ENCODE data around the gene HARS1.
"Not testable (repeated sequence)": the region's sequence is repeated elsewhere in the genome, so short reads cannot be mapped to it uniquely, and the experiment has no call there.

The HARS1 gene

GRCh38 chr5:140677947-140678346, 13.2 kb downstream of the HARS1 start:
- DNase-seq (ENCODE audit: low read depth): no peak

DNA sequence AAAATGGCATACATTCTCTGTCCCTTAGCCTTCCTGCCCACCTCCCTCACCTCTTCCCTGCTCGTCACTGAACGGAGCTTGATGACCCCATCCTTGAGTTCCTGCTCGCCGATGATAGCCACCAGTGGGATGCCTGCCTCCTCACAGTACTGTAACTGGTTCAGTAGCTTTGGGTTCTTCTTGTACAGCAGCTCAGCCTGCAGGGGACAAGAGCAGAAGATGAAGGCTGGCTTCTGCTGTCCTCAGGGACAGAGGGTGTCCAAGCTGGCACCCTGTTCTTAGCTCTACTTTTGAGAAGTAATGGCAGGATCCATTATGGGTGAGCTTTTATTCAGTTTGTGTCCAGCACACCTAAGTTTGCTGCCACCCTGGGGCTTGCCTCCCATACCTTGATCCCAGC, 16.5 kb downstream of the HARS1 start:
- DNase-seq (ENCODE audit: low read depth): no peak

DNA sequence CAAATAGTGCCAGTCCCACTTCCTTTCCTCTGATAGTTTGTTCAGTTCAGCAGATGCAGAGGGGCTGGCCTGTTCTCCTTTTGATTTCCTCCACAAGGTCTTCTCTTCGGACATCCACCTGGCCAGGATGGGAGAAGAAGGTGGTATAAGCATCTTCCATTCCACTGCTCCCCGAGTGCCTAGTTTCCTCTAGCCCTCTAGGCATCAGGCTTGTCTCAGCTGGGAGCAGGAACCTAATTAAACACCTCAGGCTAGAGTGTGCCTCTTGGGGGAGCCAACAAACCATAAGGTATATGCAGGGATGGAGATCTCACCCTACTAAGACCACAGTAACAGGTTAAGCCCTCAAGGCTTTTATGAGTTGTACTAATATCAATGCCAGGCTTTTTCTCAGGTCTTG, 17.0 kb downstream of the HARS1 start:
- DNase-seq (ENCODE audit: low read depth): no peak

DNA sequence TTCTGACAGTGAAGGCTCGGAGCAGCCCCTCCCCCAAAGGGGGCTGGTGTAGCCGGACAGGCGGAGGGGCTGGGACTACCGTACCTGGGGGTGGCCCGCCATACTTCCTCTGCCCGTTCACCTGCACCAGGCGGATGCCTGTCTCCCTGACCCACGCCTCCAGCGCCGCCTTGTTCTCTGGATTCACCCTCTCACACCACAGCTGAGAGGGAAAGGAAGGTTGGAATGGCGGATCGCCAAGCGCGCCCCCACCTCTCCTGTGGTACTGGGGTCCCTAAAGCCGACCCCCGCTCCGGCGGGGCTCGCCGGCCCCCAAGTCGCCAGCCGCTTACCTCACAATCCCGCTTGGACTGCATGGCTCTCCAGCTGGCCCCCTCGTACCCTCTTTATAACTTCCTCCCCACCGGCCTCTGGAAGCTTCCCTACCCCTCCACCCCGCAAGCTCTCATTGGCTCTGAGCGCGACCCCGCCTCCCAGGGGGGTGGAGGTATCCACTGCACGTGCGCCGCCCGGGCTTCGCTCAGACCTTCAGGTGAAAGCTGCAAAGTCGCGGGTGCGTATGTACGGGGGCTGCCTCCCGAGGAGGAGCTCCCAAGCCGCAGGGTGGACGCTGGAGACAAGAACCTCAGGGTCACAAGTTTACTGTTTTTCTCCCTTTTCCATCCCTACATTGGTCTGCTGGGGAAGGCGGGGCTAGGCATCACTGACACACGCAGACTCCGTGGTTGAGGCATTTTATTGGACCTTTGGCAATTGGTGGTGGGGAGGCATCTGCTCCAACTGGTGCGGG, 17.8 kb downstream of the HARS1 start, which contains the start of gene DND1:
Gene DND1, minus strand, starts transcription at position 390 of the 790 bp plus-strand sequence. Its CDS starts 34 bp downstream, at position 356.
- DNase-seq (ENCODE audit: low read depth): no peak

DNA sequence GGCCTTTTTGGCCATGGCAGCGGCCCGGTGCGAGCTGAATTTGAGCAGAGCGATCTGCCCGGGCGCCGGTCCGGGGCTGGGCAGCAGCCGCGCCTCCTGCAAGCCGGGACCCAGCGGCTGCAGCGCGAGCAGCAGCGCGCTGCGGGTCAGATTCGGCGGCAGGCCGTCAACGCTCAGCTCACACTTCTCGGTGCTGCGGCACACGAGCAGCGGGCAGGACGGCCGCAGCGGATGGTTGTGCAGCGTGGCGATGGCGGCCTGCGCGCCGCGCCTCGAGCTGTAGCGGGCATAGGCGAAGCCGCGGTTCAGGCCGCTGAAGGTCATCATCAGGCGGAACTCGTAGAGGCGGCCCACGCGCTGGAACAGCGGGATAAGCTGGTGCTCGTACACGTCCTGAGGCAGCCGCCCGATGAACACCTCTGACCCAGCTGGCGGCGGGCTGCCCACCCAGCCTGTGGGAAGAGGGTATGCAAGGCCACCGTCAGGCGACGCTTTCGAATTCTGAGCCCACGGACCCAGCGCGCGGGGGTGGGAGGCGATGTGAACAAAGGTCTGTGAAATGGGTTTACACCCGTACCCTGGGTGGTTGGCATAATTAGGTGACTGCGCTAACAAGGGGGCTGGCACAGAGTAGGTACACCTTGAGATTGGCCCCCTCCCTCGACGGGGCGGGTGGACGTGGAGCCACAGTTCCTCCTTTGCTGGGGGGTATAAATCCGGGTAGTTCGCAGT, 18.5 kb downstream of the HARS1 start:
- no peak for DNase-seq (ENCODE audit: low read depth)

DNA sequence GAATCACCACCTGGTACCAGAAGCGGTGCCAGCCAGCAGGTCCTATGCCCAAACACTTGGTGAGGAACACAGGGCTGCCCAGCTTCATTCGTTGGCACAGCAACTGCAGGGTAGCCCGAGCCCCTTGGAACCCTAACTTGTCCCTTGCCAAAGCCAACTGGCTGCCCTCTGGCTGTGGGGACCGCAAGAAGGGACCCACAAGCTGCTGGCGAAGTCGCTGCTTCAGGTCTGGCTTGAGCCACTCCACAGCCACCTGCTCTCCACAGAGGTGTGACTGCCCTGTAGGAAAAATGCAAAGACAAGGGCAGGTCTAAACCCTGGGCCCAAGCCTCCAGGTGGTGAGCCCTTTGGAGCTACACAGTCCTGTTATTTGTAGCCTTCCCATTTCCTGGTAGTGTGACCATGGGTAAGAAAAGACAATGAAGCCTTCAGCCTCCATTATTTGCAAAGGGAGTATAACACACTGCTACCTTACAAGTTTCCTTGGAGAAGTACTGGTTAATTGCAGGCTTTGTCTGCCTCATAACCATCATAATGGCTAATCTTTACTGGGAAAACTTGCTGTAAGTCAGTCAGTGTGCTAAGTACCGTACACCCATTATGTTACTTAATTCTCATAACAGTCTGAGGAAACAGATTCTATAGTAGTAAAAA, 19.6 kb downstream of the HARS1 start:
- DNase-seq (ENCODE audit: low read depth): no peak

DNA sequence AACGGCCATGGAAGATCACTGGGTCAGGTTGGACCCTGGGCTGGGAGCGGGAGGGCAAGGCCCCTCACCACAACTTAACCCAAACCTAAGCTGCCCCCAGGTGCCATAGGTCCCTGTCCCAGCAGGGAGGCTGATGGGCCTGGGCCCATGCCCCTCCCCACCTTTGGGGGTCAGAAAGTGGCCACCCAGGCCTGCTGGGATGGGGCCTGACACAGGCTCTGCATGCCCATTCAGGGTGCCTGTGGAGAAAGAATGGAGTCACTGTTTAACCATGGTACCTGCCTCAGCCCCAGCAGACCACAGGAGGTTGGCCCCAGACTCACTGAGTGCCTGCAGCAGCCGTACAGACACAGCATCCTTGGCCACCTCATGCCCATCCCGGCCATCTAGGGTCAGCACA, 20.1 kb downstream of the HARS1 start:
- not testable (repeated sequence) for DNase-seq (ENCODE audit: low read depth)

DNA sequence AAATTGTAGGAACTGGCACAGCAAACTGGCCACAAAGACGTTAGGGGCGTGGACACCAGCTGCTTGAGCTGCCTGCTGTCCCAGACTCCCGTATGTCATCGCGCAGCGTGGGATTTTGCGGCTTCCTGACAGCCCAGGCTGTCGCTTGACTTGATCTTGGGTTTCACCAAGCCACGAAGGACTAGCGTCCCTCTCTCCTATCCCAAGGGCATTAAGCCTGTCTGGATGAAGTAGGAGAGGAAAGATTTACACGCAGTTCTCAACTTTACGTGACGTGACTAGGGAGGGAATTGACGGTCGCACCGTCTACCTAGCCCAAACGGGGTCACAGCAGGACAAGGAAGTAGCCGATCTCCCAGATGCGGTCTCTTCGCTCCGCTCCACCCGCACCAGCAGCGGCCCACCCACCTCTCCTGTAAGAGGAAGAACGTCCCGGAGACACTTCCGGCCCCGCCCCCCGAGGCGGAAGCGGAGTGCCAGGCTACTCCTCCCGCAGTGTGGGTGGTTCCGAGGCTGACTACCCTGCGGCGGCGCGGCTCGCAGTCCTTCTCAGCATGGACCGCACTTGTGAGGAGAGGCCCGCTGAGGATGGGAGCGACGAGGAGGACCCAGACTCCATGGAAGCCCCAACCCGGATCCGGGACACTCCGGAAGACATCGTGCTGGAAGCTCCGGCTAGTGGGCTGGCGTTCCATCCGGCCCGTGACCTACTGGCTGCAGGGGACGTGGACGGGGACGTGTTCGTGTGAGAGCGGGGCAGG, 26.6 kb downstream of the HARS1 start, which contains the start of gene WDR55:
Gene WDR55, plus strand, starts transcription at position 546 of the 761 bp plus-strand sequence. Its CDS starts 9 bp downstream, at position 555.
- DNase-seq (ENCODE audit: low read depth): peak; percentile 95

DNA sequence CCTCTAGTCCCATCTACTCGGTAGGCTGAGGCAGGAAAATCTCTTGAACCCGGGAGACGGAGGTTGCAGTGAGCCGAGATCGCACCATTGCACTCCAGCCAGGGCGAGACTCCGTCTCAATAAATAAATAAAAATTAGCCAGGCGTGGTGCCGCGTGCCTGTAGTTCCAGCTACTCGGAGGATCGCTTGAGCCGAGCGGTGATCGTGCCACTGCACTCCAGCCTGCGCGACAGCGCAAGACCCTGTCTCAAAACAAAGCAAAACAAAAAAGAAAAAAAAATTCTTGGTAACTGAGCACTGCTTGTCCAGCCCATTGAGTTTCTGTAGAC, 27.2 kb downstream of the HARS1 start:
- no peak for DNase-seq (ENCODE audit: low read depth)

- DNase-seq (ENCODE audit: low read depth): not testable (repeated sequence)
Measured at GRCh38 chr5:140660371-140660770, 30.8 kb downstream of the HARS1 start.

DNA sequence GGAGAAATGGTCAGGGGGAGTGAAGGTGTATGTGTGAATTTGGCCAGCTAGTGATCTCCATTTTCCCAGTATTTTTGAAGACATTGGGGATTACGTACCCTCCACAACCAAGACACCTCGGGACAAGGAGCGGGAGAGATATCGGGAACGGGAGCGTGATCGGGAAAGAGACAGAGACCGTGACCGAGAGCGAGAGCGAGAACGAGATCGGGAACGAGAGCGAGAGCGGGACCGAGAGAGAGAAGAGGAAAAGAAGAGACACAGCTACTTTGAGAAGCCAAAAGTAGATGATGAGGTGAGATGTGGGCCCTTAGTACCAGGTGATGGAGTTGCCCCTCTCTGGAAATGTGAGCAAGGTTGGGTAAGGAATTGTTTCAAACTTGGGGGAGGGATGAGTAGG, 32.3 kb downstream of the HARS1 start:
- DNase-seq (ENCODE audit: low read depth): no peak

DNA sequence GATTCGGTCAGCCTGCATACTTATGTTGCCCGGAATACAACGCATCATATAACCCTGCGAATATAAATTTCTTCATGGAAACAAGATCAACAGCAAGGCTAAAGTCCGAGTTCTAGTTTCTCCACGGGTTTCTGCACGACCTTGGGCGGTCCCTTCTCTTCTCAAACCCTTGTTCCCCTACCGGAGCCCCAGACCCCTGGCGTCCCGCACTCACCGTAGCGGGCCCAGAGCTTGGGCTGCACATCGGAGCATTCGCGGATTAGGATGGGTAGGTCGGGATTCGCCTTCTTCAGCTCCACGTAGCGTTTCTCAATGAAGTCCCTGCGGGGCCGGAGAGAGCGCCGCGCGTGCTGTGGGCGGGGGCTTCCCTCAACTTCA, 44.1 kb downstream of the HARS1 start:
- no peak for DNase-seq (ENCODE audit: low read depth)

- DNase-seq (ENCODE audit: low read depth): no peak
Measured at GRCh38 chr5:140642718-140643117, 48.5 kb downstream of the HARS1 start.

DNA sequence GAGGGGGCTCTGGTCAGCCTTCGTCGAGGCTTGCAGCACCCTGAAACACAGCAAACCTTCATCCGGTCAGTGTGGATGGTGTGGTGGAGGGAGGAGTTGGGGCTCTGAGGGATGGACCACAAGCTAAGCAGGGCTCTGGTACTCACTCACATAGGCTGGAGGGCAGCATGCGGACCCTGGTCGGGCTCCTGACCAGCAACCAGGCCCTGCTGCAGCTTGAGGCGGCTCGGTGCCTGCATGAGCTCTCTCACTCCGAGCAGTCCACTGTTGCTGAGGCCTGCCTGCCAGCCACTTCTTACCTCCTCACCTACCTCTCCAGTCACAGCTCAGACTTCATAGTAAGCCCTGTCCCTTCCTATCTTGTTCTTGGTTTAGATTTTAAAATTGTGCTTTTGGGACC, 49.5 kb downstream of the HARS1 start:
- DNase-seq (ENCODE audit: low read depth): no peak

DNA sequence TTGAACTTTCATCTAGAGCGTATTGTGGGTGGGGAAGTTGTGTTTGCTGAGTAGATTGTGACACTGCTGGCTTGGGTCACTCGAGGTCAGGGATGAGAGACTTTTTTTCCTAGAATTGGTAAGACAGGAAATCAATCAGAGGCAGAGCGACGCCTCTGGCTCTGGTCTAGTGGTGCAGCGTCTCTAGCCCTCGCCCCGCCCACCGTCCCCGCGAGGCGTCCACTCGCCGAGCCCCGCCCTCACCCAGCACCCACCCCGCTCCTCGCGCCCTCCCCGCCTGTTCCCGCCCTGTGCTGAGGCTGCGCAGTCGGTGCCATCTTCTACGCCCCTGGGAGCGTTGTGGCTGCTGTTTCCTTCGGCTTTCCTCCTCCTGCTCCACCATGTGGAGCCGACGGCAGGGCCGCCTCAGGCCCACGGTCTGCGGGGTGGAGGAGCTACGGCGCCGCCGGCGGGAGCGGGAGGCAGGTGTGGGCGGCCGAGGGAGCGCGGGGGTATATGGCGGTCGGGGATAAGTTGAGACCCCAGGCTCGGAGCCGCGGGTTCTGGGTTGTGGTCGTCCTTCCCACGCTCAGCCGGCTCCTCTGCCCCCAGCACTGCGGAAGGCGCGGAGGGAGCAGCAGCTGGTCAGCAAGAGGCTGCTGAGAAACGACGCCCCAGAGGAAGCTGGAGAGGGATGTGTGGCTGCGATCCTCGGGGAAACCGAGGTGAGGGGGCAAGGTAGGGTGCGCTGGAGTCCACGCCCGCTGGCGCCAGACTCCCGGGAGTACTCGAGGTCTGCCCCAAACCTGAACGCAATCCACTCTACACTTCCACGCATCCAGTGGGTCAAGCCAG, 51.8 kb downstream of the HARS1 start, which contains the start of gene TMCO6:
Gene TMCO6, plus strand, starts transcription at position 304 of the 834 bp plus-strand sequence. Its CDS starts 77 bp downstream, at position 381.
- DNase-seq (ENCODE audit: low read depth): peak; percentile 97

DNA sequence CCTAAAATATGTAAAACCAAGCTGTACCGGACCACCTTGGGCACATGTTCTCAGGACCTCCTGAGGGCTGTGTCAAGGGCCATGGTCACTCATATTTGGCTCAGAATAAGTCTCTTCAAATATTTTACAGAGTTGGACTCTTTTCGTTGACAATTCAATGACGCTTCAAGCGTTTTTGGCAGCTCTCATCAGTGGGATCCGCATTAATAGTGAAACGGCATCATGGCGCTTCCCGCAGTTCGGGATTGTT, 52.3 kb downstream of the HARS1 start:
- DNase-seq (ENCODE audit: low read depth): not testable (repeated sequence)

DNA sequence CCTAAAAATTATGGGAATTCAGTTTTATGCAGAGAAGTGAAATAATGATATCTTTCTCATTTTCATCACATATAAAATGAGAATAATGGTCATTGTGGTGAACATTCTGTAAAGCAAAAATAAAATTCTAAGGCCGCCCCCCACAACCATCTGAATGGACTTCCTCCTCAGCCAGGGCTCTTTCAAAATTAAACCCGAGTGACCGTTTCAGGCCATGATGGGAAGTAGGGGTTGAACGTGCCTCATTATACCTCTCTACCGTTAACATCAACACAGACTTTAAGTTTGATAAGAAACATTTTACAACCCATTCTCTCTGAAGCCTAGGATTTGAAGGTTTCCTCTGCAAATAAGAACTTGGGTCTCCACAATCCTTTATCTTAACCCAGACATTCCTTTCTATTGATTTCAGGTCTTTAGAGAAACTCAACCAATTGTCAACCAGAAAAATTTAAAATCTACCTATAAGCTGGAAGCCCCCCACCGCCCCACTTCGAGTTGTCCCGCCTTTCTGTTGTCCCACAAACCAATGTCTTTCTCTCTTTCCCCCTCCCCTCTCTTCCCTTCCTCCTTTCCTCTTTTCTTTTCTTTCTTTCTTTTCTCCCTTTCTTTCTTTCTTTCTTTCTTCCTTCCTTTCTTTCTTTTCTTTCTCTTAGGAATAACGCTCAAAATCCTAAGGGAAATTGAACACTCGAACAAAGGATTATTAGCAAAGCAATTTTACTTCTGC, 53.6 kb downstream of the HARS1 start:
- no peak for DNase-seq (ENCODE audit: low read depth)

GRCh38 chr5:140635291-140636257, 55.6 kb downstream of the HARS1 start:
- peak; percentile 2 for DNase-seq (ENCODE audit: low read depth)

- no peak for DNase-seq (ENCODE audit: low read depth)
Measured at GRCh38 chr5:140634103-140634502, 57.1 kb downstream of the HARS1 start.
